ENCODE data around the gene ZSWIM4. TPM values are rescaled to one million over a fixed set of nuclear protein-coding genes. Genes with fewer than 3 reads are reported as not detected.
"Not testable (repeated sequence)": the region's sequence is repeated elsewhere in the genome, so short reads cannot be mapped to it uniquely, and the experiment has no call there.

ZSWIM4 gene
- 13.1 TPM for polyA plus RNA-seq (2013, experiment 1 of 2; ENCODE audit: insufficient read length)
- 14.1 TPM for polyA plus RNA-seq (2013, experiment 2 of 2; ENCODE audit: insufficient read length)

DNA sequence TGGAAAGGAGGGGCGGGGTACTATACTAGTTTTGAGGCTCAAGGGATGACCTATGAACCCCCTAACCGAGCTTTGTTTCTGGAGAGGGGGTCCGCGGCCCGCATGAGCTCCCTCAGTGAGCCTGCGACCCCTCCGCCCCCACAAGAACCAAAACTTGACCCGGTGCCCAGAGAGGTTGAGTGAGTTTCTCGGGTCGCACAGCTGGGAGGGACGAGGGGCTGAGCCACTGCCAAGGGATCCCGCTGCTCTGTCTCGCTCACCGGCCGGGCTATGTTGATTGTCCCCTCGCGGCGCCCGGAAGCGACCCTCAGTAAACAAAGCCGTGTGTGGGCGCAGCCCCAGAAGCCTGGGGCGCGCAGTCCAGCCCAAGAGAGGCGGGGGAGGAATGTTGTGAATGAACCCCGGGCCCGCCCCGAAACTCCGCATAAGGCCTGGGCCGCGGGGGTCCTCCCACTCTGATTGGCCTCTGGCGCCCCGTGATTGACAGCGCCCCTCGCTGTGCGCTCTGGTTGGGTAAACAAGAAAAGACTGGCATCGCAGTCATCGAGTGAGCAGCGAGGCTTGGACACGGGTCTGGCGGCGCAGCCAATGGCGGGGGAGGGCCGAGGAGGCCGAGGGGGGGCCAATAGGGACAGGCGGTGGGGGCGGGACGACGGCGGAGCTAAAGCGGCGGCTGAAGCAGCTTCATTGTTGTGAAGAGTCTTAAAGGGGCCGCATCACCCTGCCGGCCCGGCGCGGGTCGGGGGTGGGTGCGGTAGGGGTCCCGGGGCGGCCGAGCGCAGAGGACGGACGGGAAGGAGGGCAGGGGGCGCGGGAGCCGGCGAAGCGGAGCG is at the start of gene ZSWIM4:
ZSWIM4 (plus strand) TSS at position 687 of the 833 bp plus-strand sequence. CDS start 206 bp downstream, outside the sequence.
- peak; percentile 100 for DNase-seq

DNA sequence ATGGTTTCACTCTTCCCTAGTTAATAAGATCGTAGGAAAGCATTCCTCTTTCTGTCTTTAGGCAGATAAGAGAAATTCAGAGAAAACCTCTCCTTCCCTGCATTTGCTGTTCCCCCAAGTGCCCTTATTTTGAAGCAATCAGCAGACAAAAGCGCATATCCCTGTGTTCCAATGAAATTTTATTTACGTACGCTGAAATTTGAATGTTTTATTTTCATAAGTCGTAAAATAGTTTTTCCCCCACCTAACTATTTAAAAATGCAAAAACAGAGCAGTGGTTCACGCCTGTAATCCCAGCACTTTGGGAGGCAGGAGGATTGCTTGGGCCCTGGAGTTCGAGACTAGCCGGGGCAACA is 48.2 kb upstream of the ZSWIM4 start:
- no peak for DNase-seq

DNA sequence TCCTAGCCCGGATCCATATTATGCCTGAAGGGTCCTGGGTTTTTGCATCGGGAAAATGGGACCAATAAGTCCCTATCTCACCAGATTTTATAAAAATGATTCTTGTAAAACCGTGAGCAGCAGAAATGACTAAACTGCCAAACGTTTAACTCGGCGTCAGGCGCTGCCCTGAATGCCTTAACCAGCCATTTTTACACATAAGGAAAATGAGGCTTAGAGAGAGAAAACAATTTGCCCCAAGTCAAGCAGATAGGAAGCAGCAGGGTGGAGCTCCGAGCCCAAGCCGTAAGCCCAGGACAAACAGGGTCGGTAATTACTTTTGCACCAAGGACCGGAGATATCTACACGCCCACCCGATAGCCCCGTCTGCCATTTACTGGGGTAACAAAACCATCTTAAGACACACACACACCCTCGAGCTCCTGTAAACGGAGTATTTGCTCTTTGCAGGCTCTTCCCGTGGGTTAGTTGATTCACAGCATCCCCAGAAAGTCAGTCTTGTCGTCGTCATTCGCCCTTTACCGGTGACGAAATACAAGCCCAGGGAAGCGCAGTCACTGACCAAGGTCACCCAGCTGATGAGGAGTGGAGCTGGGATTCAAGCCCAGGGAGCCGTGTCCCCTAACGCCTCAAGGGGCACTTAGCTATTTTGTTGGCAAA is 46.9 kb upstream of the ZSWIM4 start:
- peak; percentile 13 for DNase-seq

DNA sequence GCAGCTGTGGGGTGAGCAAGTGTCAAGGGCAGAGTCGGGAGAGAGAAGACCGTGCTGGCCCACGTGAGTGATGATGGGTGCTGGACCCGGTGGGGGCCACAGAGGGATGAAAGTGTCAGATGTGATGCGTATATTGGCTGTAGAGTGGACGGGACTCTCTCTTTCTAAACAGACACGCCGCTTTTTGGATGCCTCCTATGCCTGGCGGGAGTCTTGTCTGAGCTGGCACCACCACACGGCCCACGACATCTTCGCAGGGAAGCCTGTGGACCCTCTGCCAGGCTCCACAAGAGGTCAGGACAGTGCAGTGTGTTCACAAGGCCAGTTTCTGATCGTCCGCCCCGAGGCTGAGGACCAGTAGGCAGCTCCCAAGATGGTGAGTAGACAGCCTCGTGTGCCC is 43.8 kb upstream of the ZSWIM4 start:
- no peak for DNase-seq

DNA sequence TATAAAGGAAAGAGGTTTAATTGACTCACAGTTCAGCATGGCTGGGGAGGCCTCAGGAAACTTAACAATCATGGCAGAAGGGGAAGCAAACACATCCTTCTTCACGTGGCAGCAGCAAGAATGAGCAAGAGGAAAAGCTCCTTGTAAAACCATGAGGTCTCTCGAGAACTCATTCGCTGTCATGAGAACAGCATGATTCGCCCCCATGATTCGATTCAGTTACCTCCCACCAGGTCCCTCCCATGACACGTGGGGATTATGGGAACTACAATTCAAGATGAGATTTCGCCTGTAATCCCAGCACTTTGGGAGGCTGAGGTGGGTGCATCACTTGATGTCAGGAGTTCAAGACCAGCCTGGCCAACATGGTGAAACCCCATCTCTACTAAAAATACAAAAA is 41.6 kb upstream of the ZSWIM4 start:
- not testable (repeated sequence) for DNase-seq

DNA sequence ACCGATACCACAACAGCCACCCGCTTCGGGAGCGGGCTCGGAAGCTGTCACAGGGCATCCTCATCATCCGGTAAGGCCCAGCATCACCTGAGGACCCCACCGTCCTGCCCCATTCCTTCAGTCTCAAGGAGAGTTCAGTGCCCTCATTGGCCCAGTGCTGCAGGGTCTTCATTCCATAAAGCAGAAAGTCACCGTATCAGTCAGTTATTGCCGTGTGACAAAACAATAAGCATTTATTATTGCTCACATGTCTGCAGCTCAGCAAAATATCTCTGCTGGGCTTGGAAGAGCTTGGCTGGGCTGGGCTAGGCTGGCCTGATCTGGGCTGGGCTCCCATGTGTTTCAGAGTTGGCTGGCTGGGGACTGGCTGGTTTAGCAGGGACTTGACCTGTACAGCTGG is 39.0 kb upstream of the ZSWIM4 start:
- DNase-seq = no peak

DNA sequence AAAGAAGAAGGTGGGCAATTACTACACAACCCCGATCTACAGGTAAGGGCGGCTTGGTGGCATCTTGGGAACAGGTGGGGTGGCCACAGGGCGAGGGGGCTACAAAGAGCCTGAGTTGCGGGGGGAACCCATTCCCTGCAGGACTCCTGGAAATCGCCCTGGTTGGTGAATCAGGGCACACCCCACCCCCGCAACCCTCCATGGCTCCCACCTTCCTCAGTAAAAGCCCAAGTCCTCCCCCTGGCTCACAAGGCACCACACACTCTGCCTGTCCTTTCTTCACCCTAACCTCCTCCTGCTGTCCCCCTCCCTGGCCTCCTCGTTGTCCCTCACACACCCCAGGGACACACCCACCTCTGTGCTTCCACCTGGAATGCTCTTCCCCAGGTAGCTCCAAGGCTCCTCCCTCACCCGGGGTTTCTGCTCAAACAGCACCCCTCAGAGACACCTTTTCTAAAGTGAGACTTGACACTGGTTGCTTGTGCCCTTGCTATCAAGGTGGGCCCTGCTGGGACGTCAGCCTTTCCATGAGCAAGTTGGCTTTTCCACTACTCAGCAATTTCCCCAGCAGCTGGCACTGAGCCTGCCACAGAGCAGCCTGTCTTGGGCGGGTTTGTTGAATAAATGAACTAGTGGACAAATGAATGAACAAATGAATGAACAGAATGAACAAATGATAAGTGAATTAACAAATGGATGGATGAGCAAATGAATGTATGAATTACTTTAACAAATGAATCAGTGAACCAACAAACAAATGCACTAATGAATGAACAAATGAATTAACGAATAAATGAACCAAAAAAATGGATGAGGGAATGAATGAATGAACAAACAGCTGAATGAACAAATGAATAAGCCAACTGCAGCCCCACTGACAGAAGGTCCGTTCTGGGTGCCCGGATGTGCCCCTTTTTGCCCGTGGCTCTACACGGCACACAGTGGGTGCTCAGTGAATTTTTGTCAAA is 37.2 kb upstream of the ZSWIM4 start:
- no peak for DNase-seq

DNA sequence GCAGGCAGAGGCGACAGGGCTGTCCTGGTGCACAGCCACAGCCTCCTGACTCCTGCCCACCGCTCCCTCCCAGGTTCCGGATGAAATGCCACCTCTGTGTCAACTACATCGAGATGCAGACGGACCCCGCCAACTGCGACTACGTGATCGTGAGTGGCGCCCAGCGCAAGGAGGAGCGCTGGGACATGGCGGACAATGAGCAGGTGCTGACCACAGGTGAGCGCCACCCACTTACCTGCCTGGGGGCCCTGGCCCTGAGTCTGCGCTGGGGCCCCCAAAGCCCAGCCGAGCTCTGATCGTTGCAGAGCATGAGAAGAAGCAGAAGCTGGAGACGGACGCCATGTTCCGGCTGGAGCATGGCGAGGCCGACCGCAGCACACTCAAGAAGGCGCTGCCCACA is 36.4 kb upstream of the ZSWIM4 start:
- DNase-seq = no peak

DNA sequence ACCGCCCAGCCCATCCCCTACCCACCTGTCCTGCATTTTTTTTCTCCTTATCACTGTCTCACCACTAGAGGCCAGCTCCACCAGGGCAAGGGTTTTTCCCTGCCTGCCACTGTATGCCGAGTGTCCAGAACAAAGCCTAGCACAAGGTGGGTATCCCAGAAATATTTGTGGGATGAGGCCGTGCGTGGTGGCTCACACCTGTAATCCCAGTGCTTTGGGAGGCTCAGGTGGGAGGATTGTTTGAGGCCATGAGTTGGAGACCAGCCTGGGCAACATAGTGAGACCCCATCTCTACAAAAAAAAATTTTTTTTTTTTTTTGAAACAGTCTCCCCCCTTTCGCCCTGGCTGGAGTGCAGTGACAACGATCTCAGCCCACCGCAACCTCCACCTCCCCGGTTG is 33.8 kb upstream of the ZSWIM4 start:
- no peak for DNase-seq

DNA sequence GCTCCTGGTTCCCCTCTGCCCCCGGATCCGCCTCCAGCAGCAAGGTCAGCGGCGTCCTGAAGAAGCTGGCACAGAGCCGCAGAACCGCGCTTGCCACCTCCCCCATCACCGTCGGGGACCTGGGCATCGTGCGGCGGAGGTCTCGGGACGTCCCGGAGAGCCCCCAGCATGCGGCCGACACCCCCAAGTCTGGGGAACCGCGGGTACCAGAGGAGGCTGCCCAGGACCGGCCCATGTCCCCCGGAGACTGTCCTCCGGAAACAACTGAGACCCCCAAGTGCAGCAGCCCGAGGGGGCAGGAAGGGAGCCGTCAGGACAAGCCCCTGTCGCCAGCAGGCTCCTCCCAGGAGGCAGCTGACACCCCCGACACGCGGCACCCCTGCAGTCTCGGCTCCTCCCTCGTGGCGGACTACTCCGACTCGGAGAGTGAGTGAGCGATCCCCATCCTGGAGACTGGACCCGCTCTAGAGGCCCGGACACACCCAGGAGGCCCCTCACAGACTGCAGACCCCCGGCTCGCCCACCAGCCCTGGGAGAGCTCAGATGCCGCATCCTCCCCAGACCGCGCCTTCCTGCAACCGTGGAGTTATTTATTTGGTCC is 32.5 kb upstream of the ZSWIM4 start:
- DNase-seq = no peak

DNA sequence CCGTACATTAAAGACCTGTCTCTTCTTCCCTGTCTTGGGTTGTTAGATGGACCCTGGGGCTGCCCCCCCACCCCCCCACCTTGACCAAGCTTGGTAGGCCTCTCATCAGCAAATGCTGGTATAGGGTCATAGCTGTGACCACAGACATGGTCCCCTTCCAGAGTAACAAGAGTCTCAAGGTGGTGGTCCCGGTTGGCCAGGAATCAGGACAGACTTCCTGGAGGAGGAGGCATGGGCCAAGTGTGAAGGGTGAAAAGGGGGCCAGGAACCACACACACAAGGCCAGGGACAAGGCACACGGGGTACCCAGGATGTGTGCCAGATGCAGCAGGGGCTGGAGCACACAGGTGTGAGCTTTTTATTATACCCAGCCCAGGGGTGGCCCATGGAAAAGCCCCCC is 32.0 kb upstream of the ZSWIM4 start:
- DNase-seq = no peak

DNA sequence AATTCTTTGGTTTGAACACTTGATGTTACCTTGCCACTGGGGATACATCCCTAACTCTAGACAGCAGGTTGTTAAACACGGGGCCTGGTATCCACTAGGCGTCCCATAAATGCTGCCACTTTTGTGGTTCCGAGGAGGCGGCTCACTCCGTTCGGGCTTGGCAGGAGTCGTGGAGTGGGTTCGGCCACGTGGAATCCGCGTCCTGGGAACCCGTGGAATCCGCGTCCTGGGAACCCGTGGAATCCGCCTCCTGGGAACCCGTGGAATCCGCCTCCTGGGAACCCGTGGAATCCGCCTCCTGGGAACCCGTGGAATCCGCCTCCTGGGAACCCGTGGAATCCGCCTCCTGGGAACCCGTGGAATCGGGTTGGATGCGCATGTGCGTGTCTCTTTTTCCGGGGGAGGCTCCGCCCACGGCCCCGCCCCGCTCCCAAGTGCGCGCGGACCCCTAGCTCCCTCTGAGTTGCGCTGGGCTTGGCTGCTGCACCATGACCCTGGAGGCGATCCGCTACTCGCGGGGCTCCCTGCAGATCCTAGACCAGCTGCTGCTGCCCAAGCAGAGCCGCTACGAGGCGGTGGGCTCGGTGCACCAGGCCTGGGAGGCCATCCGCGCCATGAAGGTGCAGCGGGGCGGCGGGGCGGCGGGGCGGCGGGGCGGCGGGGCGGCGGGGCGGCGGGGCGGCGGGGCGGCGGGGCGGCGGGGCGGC is 31.0 kb upstream of the ZSWIM4 start, which contains the start of gene MRI1:
MRI1 (plus strand) TSS at position 422 of the 707 bp plus-strand sequence; CDS start at position 489, 67 bp downstream.
- peak; percentile 63 for DNase-seq

DNA sequence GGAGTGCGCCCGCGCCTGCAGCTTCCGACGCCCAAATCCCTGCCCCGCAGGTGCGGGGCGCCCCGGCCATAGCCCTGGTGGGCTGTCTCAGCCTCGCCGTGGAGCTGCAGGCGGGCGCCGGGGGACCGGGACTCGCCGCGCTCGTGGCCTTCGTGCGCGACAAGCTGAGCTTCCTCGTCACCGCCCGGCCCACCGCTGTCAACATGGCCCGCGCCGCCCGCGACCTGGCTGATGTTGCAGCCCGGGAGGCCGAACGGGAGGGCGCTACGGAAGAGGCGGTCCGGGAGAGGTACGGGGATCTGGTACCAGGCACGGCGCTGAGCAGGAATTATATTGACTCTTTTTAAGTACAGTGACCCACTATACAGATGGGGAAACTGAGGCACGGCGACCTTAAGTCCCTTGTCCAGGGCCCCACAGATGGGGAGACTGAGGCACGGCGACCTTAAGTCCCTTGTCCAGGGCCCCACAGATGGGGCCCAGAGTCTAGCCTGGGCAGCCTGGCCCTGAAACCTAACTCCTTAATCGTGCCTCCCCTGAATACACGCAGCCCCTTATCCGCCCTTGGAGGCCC is 30.3 kb upstream of the ZSWIM4 start:
- DNase-seq = no peak

DNA sequence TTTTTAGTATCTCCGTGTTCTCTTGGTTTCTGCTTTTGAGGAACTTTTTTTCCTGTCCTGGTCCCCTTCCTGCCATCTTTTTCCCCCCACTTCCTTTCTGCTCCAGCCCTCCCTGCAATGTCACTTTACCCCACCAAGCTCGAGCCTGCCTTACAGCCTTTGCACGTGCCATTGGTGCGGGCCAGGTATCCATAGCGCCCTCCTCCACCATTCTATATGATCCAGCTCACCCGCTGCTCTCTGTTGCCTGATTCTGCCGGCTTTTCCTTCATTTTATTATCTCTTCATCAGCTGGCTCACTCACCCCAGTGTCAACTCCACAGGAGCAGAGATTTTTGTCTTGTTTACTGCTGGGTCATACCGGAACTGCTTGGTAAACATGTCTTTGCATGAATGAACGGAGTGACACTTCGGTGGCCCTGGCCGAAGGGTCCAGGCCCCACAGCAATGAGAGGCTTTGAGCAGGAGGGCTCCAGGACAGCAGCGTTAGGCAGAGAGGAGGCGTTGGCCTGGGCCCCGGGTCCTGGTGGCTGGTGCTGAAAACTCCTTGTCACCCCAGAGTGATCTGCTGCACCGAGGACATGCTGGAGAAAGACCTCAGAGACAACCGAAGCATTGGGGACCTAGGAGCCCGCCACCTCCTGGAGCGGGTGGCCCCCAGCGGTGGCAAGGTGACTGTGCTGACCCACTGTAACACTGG is 29.7 kb upstream of the ZSWIM4 start:
- DNase-seq = no peak

DNA sequence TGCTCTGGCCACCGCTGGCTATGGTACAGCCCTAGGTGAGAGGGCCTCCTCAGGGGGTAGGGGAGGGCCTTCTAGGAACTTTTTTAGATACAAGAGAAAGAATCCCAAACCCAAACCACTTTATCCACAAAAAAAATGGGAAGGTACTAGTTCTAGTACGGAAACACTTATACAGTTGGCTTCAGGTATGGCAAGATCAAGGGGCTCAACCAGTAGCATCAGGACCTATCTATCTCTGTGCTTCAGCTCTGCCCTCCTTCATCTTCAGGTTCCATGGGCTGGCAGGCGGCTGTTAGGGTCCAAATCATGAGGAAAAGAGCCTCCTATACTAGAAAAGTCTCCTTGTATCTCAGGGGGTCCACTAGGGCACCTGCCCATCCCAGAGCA is 29.2 kb upstream of the ZSWIM4 start:
- DNase-seq = no peak

DNA sequence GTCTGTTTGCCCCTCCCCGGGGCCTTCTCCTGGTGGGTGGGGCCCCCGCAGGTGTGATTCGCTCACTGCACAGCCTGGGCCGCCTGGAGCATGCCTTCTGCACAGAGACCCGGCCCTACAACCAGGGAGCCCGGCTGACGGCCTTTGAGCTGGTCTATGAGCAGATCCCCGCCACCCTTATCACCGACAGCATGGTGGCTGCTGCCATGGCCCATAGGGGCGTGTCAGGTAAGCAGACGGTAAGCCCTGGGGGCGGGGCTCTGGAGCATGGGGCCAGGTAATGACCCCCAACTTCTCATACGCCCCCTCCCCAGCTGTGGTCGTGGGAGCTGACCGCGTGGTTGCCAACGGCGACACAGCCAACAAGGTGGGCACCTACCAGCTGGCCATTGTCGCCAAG is 26.7 kb upstream of the ZSWIM4 start:
- DNase-seq = no peak

DNA sequence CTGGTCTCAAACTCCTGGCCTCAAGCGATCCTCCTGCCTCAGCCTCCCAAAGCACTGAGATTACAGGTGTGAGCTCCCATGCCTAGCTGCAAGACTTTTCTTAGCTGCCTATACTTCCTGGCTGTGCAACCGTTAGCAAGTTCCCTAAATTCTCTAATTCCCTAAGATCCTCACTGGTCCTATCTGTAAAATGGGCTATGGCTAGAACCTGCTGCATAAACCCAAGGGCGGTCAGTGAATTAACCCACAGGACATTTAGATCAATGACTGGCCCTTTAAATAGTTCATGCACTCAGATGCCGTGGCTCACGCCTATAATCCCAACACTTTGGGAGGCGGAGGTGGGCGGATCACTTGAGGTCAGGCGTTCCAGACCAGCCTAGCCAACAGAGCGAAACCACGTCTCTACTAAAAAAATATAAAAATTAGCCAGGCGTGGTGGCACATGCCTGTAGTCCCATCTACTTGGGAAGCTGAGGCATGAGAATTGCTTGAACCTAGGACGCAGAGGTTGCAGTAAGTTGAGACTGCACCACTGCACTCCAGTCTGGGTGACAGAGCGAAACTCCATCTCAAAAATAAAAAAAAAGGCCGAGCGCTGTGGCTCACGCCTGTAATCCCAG is 25.1 kb upstream of the ZSWIM4 start:
- no peak for DNase-seq

DNA sequence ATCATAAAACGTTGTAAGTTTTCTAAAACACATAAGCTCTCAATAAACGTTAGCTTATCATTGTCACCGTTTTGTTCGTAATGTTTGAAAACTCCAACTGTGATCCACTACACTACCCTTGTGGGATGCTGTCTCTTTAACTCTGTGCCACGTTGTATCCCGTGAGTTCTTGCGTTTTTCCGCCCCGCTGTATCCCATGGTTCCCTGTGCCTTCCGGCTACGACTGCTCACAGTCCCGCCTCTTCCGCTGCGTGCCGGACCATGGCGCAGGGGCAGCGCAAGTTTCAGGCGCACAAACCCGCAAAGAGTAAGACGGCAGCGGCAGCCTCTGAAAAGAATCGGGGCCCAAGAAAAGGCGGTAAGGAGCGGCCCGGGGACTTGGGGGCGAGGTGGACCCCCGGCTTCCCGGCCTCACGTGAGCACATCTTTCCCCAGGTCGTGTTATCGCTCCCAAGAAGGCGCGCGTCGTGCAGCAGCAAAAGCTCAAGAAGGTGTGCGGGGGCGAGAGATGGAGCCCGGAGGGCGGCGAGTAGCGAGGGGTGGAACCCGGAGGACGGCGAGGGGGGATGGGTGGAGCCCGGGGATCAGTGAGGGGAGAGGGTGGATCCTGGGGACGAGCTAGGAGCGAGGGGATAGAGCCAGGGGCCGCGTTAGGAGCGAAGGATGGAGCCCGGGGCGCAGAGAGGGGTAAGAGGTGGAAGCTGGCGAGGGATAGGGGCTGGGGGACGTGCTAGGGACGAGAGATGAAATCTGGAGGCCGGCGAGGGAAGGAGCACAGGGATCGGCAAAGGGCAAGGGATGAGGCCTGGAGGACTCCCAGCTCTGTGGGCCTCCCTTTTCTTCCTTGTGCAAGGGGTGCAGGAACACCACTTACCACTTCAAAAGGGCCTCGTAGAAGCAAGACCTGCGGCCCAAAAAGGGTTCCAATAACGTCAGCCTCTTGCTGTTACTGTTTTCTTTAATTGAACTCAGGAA is 20.7 kb upstream of the ZSWIM4 start, which contains the start of gene C19orf53:
C19orf53 (plus strand) TSS at position 240 of the 975 bp plus-strand sequence; CDS start at position 262, 22 bp downstream.
- DNase-seq = peak; percentile 90

DNA sequence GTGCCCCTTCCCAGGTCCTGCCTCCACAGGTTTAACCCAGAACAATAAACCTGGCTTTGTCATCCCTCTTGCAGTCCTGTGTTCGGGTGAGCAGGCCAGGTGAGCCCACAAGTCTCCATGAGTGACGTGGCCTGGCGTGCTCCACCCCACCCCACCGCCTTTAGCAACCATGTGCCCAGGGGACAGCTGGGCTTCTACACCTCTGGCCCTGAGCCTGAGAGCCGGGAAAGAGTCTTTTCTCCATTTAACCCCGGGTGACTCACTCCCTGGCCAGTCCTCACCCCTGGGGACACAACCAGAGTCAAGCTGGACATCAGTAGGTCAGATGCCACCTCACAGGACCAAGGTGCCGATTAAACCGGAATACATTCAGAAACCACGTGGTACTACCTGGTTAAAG is 16.8 kb upstream of the ZSWIM4 start:
- no peak for DNase-seq

All from fibroblast of skin of abdomen (primary cell).